PC-3 (cell line): ENCODE measurements around the gene LMLN.

Experiments used
- CTCF ChIP-seq: fragments of 300-600 bp; sonication (generic); conservative IDR thresholded peaks from 2 replicates; pipeline ENCODE4 v1.5.1; 2017; ENCODE audit warnings: antibody characterized with exemption, low read depth, mild to moderate bottlenecking, low read length
- EZH2 ChIP-seq: fragments of 300-600 bp; sonication (generic); IDR thresholded peaks from one replicate; pipeline ENCODE4 v1.6.1; 2017; ENCODE audit warnings: antibody characterized with exemption, mild to moderate bottlenecking, low read length; ENCODE audit not compliant: unreplicated experiment
- EZH2phosphoT487 ChIP-seq: fragments of 300-600 bp; sonication (generic); IDR thresholded peaks from 2 replicates; pipeline ENCODE4 v1.6.1; 2018; ENCODE audit warnings: mild to moderate bottlenecking, antibody characterized with exemption, low read length, borderline replicate concordance

- TF ChIP-seq CTCF (no peak), EZH2phosphoT487 (no peak), EZH2 (no peak)
Observed at GRCh38 chr3:198093112-198093679, 133.2 kb downstream of the LMLN start.
